ENCODE results near the gene DCANP1.

- TF ChIP-seq CTCF (conservative IDR thresholded peaks at IDR 0.05; ENCODE audit: low read length) (no peak), EZH2phosphoT487 (IDR thresholded peaks at IDR 0.05; ENCODE audit: borderline replicate concordance) (no peak)
Observed at GRCh38 chr5:135482381-135482933, 35.3 kb upstream of the DCANP1 start.

Measured in Loucy (cell line).